SHP77 treated with DMSO at 0.1 percent for 48 hours (cell line): ENCODE results near the gene ICAM1.

Experiments
- DNase-seq: peaks from one replicate; lab custom pipeline; 2025; lab: John Stamatoyannopoulos, UW

The ICAM1 gene

GRCh38 chr19:10321874-10322835 is 51.2 kb downstream of the ICAM1 start:
- no peak for DNase-seq

GRCh38 chr19:10325732-10326131 is 54.8 kb downstream of the ICAM1 start:
- DNase-seq, result no peak

GRCh38 chr19:10327793-10328192 is 56.9 kb downstream of the ICAM1 start:
- DNase-seq, result no peak

DNA sequence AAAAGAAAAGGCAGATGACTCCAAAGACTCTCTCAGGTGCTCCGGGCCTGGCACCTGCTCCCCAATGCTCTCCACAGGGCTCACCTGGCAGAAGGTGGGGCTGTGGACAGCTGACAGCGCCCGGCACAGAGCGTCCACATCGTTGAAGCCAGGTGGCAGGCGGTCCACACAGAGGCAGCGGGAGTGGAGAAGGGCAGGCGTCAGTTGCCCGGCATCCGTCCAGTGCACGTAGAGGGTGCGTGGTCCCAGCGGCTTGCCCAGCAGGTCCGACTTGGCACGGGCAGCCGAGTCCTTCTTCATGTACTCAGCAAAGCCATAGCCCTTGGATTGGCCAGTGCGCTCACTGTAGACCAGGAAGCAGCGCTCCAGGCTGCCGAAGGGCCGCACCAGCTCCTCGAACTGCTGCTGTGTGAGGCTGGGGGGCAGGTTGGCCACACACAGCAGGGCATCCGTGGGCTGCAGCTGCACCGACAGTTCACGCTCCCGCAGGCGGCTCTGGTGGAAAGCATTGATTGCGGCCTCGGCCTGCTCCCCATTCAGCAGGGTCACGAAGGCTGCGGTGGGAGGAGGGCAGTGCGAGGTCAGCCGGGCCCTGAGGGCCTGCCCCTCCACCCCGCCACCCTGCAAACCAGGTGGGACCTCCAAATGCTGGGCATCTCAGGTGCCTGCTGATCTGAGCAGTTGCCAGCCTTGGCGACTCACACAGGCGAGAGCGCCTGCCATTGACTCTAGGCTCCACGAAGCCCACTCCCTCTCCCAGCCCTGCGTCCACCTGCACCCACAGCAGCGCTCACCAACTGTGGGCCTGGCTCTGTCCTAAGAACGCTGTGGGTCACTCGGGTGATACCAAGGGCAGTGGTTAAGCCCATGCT is 57.9 kb downstream of the ICAM1 start:
- no peak for DNase-seq

DNA sequence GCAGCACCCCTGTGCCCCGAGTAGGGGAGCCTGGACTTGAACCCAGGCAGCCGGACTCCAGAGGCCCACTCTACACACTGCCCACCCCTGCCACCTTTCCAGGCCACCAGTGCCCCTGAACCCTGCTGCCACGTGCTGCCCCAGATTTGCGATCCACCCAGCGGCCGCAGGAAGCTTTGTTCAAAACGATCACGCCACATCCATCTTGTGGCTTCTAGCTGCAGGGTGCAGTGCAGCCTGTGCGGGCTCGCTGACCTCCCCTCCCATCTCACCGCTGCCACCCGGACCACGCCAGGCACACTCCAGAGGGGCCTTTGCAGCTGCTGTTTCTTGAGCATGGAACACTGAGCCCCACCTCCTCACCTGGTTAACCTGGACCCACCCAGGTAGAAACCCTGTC is 58.6 kb downstream of the ICAM1 start:
- DNase-seq, result no peak

DNA sequence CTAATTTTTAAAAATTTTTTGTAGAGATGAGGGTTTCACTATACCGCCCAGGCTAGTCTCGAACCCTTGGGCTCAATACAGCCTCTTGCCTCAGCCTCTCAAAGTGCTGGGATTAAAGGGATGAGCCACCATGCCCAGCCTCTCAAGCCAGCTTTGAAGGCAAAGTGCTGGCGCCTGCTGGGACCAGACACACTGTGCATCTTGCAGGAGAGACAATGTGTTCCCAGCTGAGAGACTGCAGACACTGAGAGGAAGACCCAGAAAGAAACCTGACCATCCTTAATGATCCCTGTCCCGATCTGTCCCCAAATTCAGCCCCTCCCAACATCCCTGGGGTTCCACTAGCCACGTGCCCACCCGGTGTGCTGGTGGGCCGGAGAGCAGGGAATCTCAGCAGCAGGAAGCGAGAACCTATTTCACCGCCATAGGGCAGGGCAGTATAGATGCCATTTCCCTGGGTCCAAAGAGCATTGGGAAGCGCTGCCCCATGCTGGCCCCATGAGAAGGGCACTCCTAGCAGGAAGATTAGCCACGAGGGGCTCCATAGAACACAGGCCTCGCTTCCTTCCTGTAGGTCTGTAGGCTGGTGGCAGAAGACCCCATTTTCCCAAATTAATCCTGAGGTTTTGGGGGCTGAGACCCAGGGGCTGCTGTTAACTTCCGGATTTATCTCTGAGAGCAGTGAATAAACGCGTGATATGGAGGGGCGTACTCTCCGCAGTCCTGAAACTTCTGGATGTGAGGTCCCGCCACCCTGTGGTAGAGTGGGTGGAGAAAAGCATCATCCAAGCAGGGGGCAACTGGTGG is 61.4 kb downstream of the ICAM1 start:
- no peak for DNase-seq

GRCh38 chr19:10332965-10333757 is 62.2 kb downstream of the ICAM1 start, which contains the start of gene RAVER1:
RAVER1 (minus strand) TSS chr19:10333529; CDS start chr19:10333507, 22 bp downstream.
- peak; percentile 81 for DNase-seq

DNA sequence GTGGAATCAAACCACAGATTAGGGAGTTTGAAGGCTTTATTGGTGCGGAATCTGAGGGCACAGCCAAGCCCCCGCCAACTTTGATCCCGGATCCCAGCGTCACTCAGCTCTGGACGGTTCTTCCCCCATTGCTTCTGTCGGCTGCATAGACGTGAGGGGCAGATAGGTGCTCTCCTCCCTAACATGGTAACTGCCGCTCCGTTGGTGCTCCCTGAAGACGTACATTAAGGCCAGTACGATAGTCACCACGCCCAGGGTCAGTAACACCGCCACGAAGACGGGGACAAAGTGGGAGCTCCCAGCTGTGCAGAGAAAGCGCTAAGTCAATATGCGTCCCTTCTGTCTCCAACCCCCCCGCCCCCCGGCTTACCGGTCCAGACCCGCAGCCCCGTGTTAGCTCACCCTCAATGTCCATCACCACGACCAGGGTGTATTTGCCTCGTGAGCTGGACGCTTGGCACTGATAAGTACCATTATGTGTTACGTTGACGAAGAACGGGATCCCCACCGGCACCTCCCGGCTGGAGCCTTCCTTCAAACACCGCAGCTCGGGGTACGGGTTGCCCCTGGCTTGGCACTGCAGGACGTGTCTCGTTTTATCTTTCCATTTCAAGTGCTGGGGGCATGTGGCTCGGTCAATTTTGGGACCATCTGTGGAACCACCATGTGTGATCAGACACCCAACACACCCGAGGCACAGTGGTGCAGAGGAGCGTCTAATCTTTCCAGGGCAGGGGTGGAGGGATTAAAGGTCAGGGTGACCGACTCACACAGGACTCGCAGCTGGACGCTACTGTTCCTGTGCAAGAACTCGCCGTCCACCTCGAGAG is 63.1 kb downstream of the ICAM1 start:
- no peak for DNase-seq

DNA sequence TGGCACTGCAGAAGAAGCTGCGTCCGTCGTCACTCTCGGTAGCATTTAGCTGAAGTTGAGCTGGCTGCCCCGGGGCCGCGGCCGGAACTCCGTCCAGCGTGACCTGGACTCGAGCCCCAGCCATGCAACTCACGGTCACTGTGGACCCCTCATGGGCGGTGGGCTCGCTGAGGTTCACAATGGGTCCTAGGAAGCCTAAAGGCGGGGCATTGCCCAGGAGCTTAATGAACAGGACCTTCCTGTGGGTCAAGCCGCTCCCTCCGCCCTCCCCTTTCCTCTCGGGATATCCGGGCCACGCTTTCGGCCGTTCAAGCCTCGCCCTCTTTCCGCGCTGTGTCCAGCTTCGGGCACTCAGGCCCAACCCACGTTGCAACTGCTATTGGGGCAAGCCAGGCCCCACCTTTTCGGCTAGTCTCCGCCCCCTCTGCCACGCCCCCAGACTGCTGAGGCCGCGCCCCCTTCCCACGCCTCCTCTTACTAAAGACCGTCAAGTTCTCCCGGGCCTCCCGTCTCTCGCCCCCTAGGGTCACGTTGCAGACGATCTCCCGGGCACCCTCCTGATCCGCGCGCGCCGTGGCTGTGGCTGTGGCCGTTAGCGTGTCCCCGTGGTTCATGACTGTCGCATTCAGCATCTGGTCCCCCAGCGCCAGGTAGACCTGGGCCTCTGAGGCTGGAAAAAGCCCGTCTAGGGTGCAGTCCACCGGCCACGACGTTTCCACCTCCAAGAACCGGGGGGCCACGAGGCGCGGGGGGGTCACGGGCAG is 63.9 kb downstream of the ICAM1 start:
- peak; percentile 14 for DNase-seq

DNA sequence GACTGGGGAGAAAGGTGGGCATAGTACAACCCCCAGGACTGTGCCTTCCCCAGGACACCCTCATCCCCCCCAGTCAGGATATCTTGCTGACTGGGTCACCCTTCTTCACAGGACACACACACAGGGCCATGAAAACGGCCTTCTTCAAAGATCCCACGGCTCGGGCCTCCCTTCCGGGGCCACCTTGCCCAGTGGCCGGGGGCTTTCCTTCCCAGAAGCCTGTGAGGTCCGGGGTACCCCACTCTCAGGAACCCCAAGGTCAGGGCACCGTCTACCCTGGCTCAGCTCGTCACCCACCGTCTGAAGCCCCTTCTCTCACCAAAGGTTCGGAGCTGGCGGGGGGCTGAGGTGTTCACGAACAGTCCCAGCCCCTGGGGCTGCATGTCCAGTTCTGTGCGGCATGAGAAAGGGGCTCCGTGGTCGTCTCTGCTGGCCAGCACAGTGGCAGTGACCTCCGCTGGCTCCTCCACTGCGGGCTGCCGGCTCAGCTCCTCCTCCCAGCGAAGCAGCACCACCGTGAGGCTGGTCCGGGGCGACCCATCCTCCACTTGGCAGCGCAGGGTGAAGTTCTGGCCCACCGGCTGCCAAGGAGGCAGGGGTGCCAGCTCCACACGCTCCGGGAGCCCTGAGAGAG is 64.5 kb downstream of the ICAM1 start:
- no peak for DNase-seq
